A673 (cell line): ENCODE results near the gene ARHGAP24.

Source experiments
- CTCF ChIP-seq: fragments of 300-800, 200-600 bp; sonication (generic); conservative IDR thresholded peaks from 2 replicates; pipeline ENCODE4 v1.5.1; 2017; ENCODE audit warnings: low read depth, mild to moderate bottlenecking, antibody characterized with exemption, low read length, moderate library complexity, mixed read lengths
- EZH2 ChIP-seq: fragments of 200-600 bp; sonication (generic); IDR thresholded peaks from 2 replicates; pipeline ENCODE4 v1.6.1; 2017; ENCODE audit warnings: borderline replicate concordance, low read depth, mild to moderate bottlenecking, mixed read lengths, antibody characterized with exemption, low read length; ENCODE audit not compliant: poor library complexity, severe bottlenecking

DNA sequence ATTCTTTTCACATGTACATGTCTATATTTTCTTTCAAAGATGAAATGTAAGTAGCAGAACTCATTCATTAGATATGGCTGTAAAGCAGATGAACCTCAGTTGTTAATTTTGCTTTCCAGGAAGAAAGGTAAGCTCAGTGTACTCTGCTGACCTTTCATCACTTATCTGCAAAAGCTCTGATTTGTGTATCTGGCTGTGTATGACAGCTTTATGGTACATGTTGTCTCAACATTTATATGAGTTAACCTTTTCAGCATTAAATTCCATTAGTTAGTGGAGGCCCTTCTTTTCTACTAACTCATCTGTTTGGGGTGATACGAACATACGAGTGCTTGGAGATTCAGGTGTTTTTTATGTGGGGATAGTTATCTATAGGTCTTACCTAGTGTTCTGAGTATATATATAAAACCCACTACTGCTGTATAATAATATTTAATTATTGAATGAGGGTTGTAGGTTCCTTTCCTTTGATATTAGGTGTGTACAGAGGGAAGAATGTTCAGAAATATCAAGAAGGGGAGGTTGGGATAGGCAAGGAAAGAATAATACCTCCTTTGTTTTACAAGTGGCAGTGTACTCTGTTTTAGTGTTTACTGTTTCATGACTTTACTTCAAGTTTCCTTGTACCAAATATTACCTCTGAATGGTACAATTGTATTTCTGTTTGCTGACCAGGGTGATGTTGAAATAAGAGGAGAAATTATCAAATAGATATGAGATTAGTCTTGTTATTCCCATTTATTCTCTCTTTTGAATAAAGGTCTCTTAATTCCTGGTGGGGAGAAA lies 395.5 kb downstream of the ARHGAP24 start:
- no peak for TF ChIP-seq EZH2
- no peak for TF ChIP-seq CTCF
